HepG2 (cell line): ENCODE results near the gene ZNF276. TPM values are rescaled to one million over a fixed set of nuclear protein-coding genes. Genes with fewer than 3 reads are reported as not detected.

Experiments used
- BCL3 ChIP-seq: sonication (generic); formaldehyde crosslinking; IDR thresholded peaks from 2 replicates; pipeline ENCODE4 v1.5.1; 2020; ENCODE audit warnings: mild to moderate bottlenecking, missing genetic modification reagents, moderate library complexity
- CCAR2 ChIP-seq: fragments of 200-400 bp; formaldehyde crosslinking; optimal IDR thresholded peaks from 2 replicates; pipeline ENCODE3; 2018; ENCODE audit warnings: low read depth, mild to moderate bottlenecking, low read length, moderate library complexity
- DNMT1 ChIP-seq: sonication (generic); formaldehyde crosslinking; IDR thresholded peaks from 2 replicates; pipeline ENCODE4 v1.5.1; 2020; ENCODE audit warnings: mild to moderate bottlenecking, missing genetic modification reagents
- DPF2 ChIP-seq: sonication (generic); formaldehyde crosslinking; IDR thresholded peaks from 2 replicates; pipeline ENCODE4 v1.4.0; 2020; ENCODE audit warnings: mild to moderate bottlenecking, low read depth, missing genetic modification reagents, borderline replicate concordance
- GLI4 ChIP-seq: sonication (generic); formaldehyde crosslinking; IDR thresholded peaks from 2 replicates; pipeline ENCODE4 v1.5.1; 2020; ENCODE audit warnings: missing genetic modification reagents, mild to moderate bottlenecking, moderate library complexity, borderline replicate concordance
- KDM5A ChIP-seq: fragments of 200-600 bp; sonication (generic); IDR thresholded peaks from 2 replicates; pipeline ENCODE4 v1.7.0; 2018; ENCODE audit warnings: antibody characterized with exemption, mild to moderate bottlenecking, low read length, borderline replicate concordance
- MAFK ChIP-seq, 2 experiments: IDR thresholded peaks in 1 of 2; conservative IDR thresholded peaks in 1 of 2; 2 replicates each; pipeline ENCODE4 v1.6.1; 2011; ENCODE audit warnings: improper control_type of control experiment in 2 of 2, low read length in 2 of 2
- MXD1 ChIP-seq: sonication (generic); formaldehyde crosslinking; IDR thresholded peaks from 2 replicates; pipeline ENCODE4 v1.4.0; 2020; ENCODE audit warnings: mild to moderate bottlenecking, missing genetic modification reagents
- NFIB ChIP-seq: sonication (generic); formaldehyde crosslinking; IDR thresholded peaks from 2 replicates; pipeline ENCODE4 v1.9.0; 2021; ENCODE audit warnings: missing genetic modification reagents, mild to moderate bottlenecking, borderline replicate concordance
- NPAS2 ChIP-seq: sonication (generic); formaldehyde crosslinking; IDR thresholded peaks from 2 replicates; pipeline ENCODE4 v1.8.0; 2022; ENCODE audit warnings: mild to moderate bottlenecking, missing genetic modification reagents, borderline replicate concordance
- RBAK ChIP-seq: sonication (generic); formaldehyde crosslinking; IDR thresholded peaks from 2 replicates; pipeline ENCODE4 v1.5.1; 2020; ENCODE audit warnings: mild to moderate bottlenecking, missing genetic modification reagents
- ZBTB3 ChIP-seq: sonication (generic); formaldehyde crosslinking; IDR thresholded peaks from 2 replicates; pipeline ENCODE4 v1.4.0; 2020; ENCODE audit warnings: low read depth, mild to moderate bottlenecking, moderate library complexity, missing genetic modification reagents, borderline replicate concordance
- ZFP36 ChIP-seq: fragments of 150-350 bp; IDR thresholded peaks from 2 replicates; pipeline ENCODE4 v1.6.1; 2018; ENCODE audit warnings: borderline replicate concordance, low read length, low read depth; ENCODE audit not compliant: partially characterized antibody
- ZMYM4 ChIP-seq: sonication (generic); formaldehyde crosslinking; IDR thresholded peaks from 2 replicates; pipeline ENCODE4 v1.8.1; 2023; ENCODE audit warnings: mild to moderate bottlenecking, missing genetic modification reagents
- ZNF124 ChIP-seq: sonication (generic); formaldehyde crosslinking; IDR thresholded peaks from 2 replicates; pipeline ENCODE4 v1.4.0; 2020; ENCODE audit warnings: missing genetic modification reagents
- ZNF672 ChIP-seq: sonication (generic); formaldehyde crosslinking; IDR thresholded peaks from 2 replicates; pipeline ENCODE4 v1.8.1; 2022; ENCODE audit warnings: missing genetic modification reagents
- ZSCAN25 ChIP-seq: sonication (generic); formaldehyde crosslinking; IDR thresholded peaks from 2 replicates; pipeline ENCODE4 v1.8.0; 2022; ENCODE audit warnings: mild to moderate bottlenecking, missing genetic modification reagents
- polyA plus RNA-seq, 8 experiments: library from polyadenylated mRNA; depleted of rRNA in 3 of 8; stranded (reverse) in 7 of 8; unstranded in 1 of 8; fragments of >200 nt; fragmentation: Illumina TruSeq in 4 of 8; extraction: Trizol in 4 of 8; gene quantifications; 2 replicates each; pipeline versions ENCODE4 v1.2.1 to v1.2.3, GENCODE V29; 2011 to 2016; ENCODE audit warnings: low read depth in 4 of 8, missing spikeins in 1 of 8, mixed read lengths in 1 of 8; ENCODE audit not compliant: insufficient read depth in 1 of 8
- total RNA-seq, 5 experiments: library from RNA; depleted of rRNA; stranded (reverse); fragments of >200 nt; fragmentation: Illumina TruSeq; extraction: Trizol; gene quantifications; 2 replicates each; pipeline ENCODE4 v1.2.3, GENCODE V29; 2016; ENCODE audit warnings: low read depth in 1 of 5
- TF ChIP-seq, protein P1 (sequence below): sonication (generic); formaldehyde crosslinking; IDR thresholded peaks from 2 replicates; pipeline ENCODE4 v1.5.1; 2020; ENCODE audit warnings: missing genetic modification reagents, mild to moderate bottlenecking, borderline replicate concordance
- TF ChIP-seq, protein P2 (sequence below): sonication (generic); formaldehyde crosslinking; IDR thresholded peaks from 2 replicates; pipeline ENCODE4 v1.4.0; 2020; ENCODE audit warnings: missing genetic modification reagents, borderline replicate concordance
- TF ChIP-seq, protein P3 (sequence below): sonication (generic); formaldehyde crosslinking; IDR thresholded peaks from 2 replicates; pipeline ENCODE4 v1.9.0; 2021; ENCODE audit warnings: missing genetic modification reagents, borderline replicate concordance

The ZNF276 gene
- total and polyA plus RNA-seq, 2 of the 13 experiments (the other 11 are each of a cell fraction or from before 2014, with no cell fraction given) = 17.7 to 18.0 TPM

GRCh38 chr16:89695086-89695874 is 26.1 kb upstream of the ZNF276 start (continued):
- no peak for TF ChIP-seq ZFP36
- TF ChIP-seq ZMYM4 = peak; percentile 49; the same call in 1 of the 2 replicates
- TF ChIP-seq BCL3 (CRISPR knock-in tag) = no peak
- TF ChIP-seq ZSCAN25 = peak; percentile 52; the same call in 1 of the 2 replicates
- no peak for TF ChIP-seq DPF2
- TF ChIP-seq MAFK (conservative IDR thresholded peaks at IDR 0.05 in 1 of 2, IDR thresholded peaks at IDR 0.05 in 1 of 2; ENCODE audit: low read length in 2 of 2) = no peak
- 0 out of 2 replicates have a peak, but pooled peaks have one; percentile 61 for TF ChIP-seq GLI4 (CRISPR knock-in tag)
- no peak for TF ChIP-seq ZBTB3 (CRISPR knock-in tag)
- no peak for TF ChIP-seq CCAR2
- TF ChIP-seq, protein P1, sequence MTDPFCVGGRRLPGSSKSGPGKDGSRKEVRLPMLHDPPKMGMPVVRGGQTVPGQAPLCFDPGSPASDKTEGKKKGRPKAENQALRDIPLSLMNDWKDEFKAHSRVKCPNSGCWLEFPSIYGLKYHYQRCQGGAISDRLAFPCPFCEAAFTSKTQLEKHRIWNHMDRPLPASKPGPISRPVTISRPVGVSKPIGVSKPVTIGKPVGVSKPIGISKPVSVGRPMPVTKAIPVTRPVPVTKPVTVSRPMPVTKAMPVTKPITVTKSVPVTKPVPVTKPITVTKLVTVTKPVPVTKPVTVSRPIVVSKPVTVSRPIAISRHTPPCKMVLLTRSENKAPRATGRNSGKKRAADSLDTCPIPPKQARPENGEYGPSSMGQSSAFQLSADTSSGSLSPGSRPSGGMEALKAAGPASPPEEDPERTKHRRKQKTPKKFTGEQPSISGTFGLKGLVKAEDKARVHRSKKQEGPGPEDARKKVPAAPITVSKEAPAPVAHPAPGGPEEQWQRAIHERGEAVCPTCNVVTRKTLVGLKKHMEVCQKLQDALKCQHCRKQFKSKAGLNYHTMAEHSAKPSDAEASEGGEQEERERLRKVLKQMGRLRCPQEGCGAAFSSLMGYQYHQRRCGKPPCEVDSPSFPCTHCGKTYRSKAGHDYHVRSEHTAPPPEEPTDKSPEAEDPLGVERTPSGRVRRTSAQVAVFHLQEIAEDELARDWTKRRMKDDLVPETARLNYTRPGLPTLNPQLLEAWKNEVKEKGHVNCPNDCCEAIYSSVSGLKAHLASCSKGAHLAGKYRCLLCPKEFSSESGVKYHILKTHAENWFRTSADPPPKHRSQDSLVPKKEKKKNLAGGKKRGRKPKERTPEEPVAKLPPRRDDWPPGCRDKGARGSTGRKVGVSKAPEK (CRISPR knock-in tag) = no peak
- no peak for TF ChIP-seq ZNF124 (CRISPR knock-in tag)
- TF ChIP-seq NPAS2 (CRISPR knock-in tag) = no peak
- TF ChIP-seq NFIB (CRISPR knock-in tag) = no peak
- TF ChIP-seq ZNF672 = no peak
- TF ChIP-seq MXD1 (CRISPR knock-in tag) = no peak
- TF ChIP-seq, protein P2, sequence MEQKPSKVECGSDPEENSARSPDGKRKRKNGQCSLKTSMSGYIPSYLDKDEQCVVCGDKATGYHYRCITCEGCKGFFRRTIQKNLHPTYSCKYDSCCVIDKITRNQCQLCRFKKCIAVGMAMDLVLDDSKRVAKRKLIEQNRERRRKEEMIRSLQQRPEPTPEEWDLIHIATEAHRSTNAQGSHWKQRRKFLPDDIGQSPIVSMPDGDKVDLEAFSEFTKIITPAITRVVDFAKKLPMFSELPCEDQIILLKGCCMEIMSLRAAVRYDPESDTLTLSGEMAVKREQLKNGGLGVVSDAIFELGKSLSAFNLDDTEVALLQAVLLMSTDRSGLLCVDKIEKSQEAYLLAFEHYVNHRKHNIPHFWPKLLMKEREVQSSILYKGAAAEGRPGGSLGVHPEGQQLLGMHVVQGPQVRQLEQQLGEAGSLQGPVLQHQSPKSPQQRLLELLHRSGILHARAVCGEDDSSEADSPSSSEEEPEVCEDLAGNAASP = no peak
- peak; percentile 60; the same call in 1 of the 2 replicates for TF ChIP-seq RBAK (CRISPR knock-in tag)
- TF ChIP-seq KDM5A = no peak
- TF ChIP-seq, protein P3, sequence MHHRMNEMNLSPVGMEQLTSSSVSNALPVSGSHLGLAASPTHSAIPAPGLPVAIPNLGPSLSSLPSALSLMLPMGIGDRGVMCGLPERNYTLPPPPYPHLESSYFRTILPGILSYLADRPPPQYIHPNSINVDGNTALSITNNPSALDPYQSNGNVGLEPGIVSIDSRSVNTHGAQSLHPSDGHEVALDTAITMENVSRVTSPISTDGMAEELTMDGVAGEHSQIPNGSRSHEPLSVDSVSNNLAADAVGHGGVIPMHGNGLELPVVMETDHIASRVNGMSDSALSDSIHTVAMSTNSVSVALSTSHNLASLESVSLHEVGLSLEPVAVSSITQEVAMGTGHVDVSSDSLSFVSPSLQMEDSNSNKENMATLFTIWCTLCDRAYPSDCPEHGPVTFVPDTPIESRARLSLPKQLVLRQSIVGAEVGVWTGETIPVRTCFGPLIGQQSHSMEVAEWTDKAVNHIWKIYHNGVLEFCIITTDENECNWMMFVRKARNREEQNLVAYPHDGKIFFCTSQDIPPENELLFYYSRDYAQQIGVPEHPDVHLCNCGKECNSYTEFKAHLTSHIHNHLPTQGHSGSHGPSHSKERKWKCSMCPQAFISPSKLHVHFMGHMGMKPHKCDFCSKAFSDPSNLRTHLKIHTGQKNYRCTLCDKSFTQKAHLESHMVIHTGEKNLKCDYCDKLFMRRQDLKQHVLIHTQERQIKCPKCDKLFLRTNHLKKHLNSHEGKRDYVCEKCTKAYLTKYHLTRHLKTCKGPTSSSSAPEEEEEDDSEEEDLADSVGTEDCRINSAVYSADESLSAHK (CRISPR knock-in tag) = no peak
- TF ChIP-seq DNMT1 (CRISPR knock-in tag) = no peak; the same call in 1 of the 2 replicates
